ENCODE measurements around the gene DAZAP1.
A peak's percentile ranks its signal among the peaks of the same experiment; 100 is the strongest.

The DAZAP1 gene

DNA sequence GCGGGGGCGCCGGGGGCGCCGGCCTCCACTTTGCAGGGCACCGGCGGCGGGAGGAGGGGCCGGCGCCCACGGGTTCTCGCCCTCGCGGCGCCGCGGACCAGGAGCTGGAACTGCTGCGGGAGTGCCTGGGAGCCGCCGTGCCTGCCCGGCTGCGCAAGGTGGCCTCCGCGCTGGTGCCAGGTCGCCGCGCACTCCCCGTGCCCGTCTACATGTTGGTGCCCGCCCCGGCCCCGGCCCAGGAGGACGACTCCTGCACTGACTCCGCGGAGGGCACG, 59.8 kb downstream of the DAZAP1 start:
- ChIA-PET CTCF (interaction anchor here (1.3 to 2.3 kb wide), 3 partner anchors 9 to 22 kb away, joined by 6 to 11 read pairs (median 6); no protein-coding TSS in a partner anchor), POLR2A (ENCODE audit: low non-redundant PET) (no interaction called here)
- peak overlapping the region; percentile 85 for H3K27ac ChIP-seq
- TF ChIP-seq, protein P1, sequence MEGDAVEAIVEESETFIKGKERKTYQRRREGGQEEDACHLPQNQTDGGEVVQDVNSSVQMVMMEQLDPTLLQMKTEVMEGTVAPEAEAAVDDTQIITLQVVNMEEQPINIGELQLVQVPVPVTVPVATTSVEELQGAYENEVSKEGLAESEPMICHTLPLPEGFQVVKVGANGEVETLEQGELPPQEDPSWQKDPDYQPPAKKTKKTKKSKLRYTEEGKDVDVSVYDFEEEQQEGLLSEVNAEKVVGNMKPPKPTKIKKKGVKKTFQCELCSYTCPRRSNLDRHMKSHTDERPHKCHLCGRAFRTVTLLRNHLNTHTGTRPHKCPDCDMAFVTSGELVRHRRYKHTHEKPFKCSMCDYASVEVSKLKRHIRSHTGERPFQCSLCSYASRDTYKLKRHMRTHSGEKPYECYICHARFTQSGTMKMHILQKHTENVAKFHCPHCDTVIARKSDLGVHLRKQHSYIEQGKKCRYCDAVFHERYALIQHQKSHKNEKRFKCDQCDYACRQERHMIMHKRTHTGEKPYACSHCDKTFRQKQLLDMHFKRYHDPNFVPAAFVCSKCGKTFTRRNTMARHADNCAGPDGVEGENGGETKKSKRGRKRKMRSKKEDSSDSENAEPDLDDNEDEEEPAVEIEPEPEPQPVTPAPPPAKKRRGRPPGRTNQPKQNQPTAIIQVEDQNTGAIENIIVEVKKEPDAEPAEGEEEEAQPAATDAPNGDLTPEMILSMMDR (conservative IDR thresholded peaks at IDR 0.05; ENCODE audit: low read depth), result no peak
- DNase-seq (ENCODE audit: low spot score), result no peak

DNA sequence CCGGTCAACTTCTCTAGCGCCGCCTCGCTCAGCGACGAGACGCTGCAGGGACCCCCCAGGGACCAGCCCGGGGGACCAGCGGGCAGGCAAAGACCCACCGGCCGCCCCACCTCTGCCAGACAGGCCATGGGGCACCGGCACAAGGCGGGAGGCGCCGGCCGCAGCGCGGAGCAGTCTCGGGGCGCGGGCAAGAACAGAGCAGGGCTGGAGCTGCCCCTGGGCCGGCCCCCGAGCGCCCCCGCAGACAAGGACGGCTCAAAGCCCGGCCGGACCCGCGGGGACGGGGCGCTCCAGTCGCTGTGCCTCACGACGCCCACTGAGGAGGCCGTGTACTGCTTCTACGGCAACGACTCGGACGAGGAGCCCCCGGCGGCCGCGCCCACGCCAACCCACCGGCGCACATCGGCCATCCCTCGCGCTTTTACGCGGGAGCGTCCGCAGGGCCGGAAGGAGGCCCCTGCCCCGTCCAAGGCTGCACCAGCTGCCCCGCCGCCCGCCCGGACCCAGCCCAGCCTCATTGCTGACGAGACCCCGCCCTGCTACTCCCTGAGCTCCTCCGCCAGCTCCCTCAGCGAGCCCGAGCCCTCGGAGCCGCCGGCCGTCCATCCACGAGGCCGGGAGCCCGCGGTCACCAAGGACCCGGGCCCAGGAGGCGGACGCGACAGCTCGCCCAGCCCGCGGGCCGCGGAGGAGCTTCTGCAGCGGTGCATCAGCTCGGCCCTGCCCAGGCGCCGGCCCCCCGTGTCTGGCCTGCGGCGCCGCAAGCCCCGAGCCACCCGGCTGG, 60.3 kb downstream of the DAZAP1 start:
- CTCF ChIA-PET, result interaction anchor here (1.3 to 2.3 kb wide), 3 partner anchors 10 to 23 kb away, joined by 6 to 11 read pairs (median 6); no protein-coding TSS in a partner anchor
- POLR2A ChIA-PET (ENCODE audit: low non-redundant PET), result no interaction called here
- peak overlapping the region; percentile 85 for H3K27ac ChIP-seq
- TF ChIP-seq, protein P1 (conservative IDR thresholded peaks at IDR 0.05; ENCODE audit: low read depth), result no peak
- no peak for DNase-seq (ENCODE audit: low spot score)

DNA sequence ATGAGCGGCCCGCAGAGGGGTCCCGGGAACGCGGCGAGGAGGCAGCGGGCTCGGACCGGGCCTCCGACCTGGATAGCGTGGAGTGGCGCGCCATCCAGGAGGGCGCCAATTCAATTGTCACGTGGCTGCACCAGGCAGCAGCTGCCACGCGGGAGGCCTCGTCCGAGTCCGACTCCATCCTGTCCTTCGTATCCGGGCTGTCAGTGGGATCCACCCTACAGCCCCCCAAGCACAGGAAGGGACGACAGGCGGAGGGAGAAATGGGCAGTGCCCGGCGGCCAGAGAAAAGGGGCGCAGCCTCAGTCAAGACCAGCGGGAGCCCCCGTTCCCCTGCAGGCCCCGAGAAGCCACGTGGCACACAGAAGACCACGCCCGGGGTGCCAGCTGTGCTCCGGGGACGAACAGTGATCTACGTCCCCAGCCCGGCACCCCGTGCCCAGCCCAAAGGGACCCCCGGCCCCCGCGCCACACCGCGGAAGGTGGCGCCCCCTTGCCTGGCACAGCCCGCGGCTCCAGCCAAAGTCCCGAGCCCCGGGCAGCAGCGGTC, 61.0 kb downstream of the DAZAP1 start:
- ChIA-PET POLR2A (ENCODE audit: low non-redundant PET) (no interaction called here), CTCF (interaction anchor here (0.6 to 2.3 kb wide), 5 partner anchors 10 to 136 kb away, joined by 3 to 11 read pairs (median 6); no protein-coding TSS in a partner anchor)
- TF ChIP-seq, protein P1 (conservative IDR thresholded peaks at IDR 0.05; ENCODE audit: low read depth), result no peak
- peak overlapping the region; percentile 85 for H3K27ac ChIP-seq
- no peak for DNase-seq (ENCODE audit: low spot score)

DNA sequence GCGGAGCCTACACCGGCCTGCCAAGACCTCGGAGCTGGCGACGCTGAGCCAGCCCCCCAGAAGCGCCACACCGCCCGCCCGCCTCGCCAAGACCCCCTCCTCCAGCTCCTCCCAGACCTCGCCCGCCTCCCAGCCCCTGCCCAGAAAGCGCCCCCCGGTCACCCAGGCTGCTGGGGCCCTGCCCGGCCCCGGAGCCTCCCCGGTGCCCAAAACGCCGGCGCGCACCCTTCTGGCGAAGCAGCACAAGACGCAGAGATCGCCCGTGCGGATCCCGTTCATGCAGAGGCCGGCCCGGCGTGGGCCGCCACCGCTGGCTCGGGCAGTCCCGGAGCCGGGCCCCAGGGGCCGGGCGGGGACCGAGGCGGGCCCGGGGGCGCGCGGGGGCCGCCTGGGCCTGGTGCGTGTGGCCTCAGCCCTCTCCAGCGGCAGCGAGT, 61.5 kb downstream of the DAZAP1 start:
- CTCF ChIA-PET, result interaction anchor here (0.6 to 1.1 kb wide), 4 partner anchors 9 to 135 kb away, joined by 3 to 6 read pairs (median 4); no protein-coding TSS in a partner anchor
- TF ChIP-seq, protein P1 (conservative IDR thresholded peaks at IDR 0.05; ENCODE audit: low read depth), result peak; percentile 33
- POLR2A ChIA-PET (ENCODE audit: low non-redundant PET), result no interaction called here
- H3K27ac ChIP-seq, result peak overlapping the region; percentile 85
- no peak for DNase-seq (ENCODE audit: low spot score)

DNA sequence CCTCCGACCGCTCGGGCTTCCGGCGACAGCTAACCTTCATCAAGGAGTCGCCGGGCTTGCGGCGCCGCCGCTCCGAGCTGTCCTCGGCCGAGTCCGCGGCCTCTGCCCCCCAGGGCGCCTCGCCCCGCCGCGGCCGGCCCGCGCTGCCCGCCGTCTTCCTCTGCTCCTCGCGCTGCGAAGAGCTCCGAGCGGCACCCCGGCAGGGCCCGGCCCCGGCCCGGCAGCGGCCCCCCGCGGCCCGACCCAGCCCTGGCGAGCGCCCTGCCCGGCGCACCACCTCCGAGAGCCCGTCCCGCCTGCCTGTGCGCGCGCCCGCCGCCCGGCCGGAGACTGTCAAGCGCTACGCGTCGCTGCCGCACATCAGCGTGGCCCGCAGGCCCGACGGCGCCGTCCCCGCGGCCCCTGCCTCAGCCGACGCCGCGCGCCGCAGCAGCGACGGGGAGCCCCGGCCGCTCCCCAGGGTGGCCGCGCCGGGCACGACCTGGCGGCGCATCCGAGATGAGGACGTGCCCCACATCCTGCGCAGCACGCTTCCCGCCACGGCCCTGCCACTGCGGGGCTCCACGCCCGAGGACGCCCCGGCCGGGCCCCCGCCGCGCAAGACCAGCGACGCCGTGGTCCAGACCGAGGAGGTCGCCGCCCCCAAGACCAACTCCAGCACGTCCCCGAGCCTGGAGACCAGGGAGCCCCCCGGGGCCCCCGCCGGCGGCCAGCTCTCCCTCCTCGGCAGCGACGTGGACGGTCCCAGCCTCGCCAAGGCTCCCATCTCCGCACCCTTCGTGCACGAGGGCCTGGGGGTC, 62.1 kb downstream of the DAZAP1 start:
- POLR2A ChIA-PET (ENCODE audit: low non-redundant PET), result no interaction called here
- TF ChIP-seq, protein P1 (conservative IDR thresholded peaks at IDR 0.05; ENCODE audit: low read depth), result no peak; the same call in 1 of the 2 replicates
- no peak for DNase-seq (ENCODE audit: low spot score)
- H3K27ac ChIP-seq, result peak overlapping the region; percentile 85
- CTCF ChIA-PET, result interaction anchor here (0.6 to 1.1 kb wide), 3 partner anchors 9 to 119 kb away, joined by 4 to 6 read pairs (median 5); no protein-coding TSS in a partner anchor

DNA sequence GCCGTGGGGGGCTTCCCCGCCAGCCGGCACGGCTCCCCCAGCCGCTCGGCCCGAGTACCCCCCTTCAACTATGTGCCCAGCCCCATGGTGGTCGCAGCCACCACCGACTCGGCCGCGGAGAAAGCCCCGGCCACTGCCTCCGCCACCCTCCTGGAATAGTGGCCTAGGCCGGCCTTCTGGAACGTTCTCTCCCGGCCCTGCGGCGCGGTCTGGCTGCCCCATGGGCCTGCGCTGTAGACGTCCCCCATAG, 62.6 kb downstream of the DAZAP1 start:
- no peak for DNase-seq (ENCODE audit: low spot score)
- ChIA-PET POLR2A (ENCODE audit: low non-redundant PET) (no interaction called here), CTCF (no interaction called here)
- TF ChIP-seq, protein P1 (conservative IDR thresholded peaks at IDR 0.05; ENCODE audit: low read depth), result no peak
- peak overlapping the region; percentile 85 for H3K27ac ChIP-seq

Measured in RWPE1 (cell line).